ENCODE measurements around the gene RASGEF1B. TPM values are rescaled to one million over a fixed set of nuclear protein-coding genes. Genes with fewer than 3 reads are reported as not detected.

The RASGEF1B gene
- polyA plus RNA-seq (ENCODE audit: insufficient read length in 3 of 3), result 10 to 100 TPM; 11.2 to 12.8 (median 12.2) TPM

DNA sequence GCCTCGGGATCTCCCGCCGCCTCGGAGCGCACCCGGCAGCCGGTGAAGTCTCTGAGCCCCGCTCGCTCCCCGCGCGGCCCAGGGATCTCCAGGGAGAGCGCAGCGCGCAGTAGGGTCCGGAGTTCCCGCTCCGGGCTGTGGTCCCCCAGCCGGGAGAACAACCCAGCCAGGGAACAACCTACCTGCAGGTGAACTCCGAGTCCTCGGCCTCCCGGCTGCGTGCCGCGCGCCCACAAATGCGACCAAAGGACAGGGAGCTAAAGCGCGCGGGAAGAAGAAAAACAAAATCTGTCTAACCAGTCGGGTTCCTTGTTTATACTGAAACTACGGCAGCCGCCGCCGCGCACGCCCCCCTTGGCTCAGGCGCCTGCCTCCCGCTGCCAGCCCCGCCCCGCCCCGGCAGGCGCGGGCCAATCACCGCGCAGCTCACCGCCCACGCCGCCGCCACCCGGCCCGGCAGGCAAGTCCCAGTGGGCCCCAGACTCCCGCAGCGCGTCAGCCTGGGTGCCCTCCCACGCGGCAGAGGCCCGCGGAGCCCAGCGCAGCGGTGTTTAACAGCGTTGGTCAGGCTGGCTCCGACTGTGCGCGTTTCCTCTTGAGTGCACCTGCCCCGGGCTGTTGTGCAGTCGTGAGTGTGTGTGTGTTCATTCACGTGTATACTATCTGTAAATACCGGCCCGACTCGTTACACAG lies at the start of gene RASGEF1B:
TSS of gene RASGEF1B (minus strand) at position 320 of the 693 bp plus-strand sequence. CDS start 12,399 bp downstream, outside the sequence.
- peak; percentile 23 to 61 (median 56) for DNase-seq (ENCODE audit: low read depth in 3 of 3, low spot score in 2 of 3)

DNA sequence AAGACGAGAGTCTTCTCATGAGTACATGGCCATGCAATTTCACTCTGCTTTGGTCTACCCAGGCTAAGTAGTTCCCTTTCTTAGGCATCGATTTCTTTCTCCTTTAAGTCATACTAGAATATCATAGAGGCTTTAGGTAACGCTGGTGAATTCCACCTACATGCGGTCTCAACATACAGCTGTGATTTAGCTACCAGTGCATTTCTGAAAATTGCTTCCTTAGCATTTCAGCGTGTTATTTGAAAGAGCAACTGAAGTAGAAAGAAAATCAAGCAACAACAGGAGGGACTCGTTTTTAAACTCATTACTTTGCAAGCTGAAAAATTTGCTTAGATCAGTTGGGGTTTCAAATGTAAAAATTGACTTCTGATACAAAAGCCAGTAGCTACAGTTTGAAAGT lies 48.1 kb upstream of the RASGEF1B start:
- no peak for DNase-seq (ENCODE audit: low read depth in 3 of 3, low spot score in 2 of 3)

DNA sequence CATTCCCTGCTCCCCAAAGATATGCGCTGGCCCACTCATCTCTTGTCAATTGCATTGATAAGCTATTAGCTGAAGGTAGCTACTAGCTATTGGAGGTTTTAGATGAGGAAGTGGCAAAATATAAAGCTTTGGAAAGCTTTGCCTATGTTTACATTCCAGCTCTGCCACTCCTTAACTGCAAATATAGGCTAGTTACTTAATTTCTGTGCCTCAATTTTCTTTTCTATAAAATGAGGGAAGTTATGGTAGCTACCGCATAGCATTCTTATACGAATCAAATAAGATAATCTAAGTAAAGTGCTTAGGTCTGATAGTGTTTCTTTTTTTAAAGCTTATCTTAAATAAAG lies 47.7 kb upstream of the RASGEF1B start:
- DNase-seq (ENCODE audit: low read depth in 3 of 3, low spot score in 2 of 3), result no peak

DNA sequence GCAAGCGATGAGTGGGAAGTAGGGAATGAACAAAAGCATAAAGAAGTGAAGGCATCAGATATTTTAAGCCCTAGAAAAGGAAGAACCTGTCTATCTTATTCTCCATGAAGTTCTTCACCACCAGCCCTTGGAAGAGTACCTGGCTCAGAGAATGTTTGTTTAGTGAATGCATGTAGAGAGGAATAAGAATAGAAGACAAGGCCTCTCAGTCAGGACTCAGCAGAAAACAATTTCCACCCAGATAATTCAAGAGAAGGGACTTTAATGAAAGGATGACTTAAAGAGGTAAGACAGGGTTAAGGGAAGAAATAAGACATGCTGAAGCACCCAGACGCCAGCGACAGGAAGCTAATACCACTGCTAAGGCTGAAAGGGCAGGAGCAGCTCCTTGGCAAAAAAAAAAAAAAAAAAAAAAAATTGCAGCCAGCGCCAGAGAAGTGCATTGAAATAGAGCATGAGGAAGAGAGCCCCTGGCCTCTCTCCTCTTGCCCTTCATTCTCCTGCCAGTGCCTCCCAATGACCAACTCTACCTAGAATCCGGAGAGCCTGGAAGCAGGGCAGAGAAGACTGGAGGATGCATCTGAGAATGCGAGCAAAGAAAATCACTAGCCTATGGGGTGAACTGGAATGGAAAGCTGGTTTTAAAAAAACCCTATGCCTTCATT lies 47.2 kb upstream of the RASGEF1B start:
- no peak for DNase-seq (ENCODE audit: low read depth in 3 of 3, low spot score in 2 of 3)

DNA sequence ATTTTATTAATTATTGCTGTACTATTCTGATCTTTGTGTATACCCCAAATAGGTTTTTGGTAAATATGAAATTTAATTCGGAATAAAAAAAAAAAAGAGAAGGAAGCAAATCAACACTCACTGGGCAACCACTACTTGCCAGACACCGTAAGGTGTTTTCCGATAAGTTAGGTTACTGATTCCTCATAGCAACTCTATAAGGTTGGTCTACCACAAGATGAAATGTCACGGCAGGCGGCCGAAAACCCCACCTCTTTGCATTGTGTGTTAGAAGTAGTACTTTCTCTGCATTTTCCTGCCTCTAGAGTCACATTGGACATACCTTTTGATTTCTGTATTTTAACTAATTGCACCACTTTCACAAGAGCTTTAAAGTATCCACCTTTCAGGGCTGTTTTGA lies 44.5 kb upstream of the RASGEF1B start:
- no peak for DNase-seq (ENCODE audit: low read depth in 3 of 3, low spot score in 2 of 3)

DNA sequence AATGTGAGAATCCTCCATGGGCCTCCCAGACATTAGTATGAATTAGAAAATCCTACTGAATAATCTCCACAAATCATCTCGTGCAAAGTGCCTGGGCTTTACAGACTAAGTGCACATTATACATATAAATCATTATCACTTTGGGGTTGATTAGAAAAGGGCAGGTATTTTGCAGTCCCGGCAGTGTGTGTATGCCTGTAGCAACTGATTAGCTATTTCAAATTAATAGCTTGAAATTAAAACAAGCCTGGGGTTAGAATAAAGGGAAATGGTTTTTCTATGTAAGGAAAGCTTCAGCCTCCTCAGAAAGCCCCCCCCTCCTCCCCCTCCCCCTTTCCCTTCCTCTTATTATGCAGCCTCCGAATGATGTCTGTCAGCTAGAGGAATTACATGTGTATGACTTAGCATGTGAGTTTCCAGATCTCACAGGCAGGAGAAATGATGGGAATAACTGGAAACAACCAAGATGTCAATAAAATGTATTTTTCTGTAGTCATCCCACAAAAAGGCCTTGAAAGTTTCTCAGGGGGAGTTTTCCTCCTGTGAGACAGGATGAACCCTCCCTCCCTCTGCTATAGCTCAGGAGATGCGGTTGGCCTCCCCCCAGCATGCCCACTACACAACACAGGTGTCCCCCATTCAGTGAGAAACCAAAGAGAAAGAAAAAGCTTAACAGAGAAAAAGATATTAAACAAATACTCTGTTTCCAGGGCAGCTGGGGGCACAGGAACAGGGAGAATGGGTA lies 41.2 kb upstream of the RASGEF1B start:
- DNase-seq (ENCODE audit: low read depth in 3 of 3, low spot score in 2 of 3), result no peak

DNA sequence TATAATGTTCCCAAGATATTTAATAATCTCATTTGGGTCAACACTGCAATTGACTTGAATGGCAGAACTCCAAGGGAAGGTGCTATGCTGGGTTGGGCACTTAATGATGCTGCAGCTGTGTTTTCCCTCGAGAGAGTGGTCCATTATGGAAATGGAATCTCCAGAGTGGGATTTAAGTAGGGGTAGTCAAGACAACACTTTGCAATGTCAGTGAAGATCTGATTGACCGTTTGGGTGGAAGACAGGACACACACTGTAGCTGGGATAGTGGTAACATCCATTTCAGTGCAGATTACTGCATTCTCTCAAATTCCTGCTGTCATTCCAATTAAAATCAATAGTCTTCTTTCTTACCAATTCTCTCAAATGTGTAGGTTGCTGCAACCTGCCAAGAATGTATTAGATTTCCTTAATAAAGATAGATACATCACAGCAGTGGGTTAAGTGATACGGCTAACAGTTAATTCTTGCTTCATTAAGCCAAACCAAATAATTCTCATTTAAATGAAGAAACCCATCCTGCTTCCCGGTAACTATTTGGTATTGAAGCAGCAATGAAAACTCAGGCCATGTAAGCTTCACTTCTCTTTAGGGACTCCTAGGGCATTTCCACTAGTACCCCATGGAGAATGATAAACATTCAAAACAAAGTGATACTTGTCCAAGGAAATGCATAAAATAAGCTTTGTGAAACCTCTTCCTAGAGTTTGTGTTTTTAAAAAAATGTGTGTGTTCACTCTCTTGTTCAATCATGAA lies 40.5 kb upstream of the RASGEF1B start:
- no peak for DNase-seq (ENCODE audit: low read depth in 3 of 3, low spot score in 2 of 3)

DNA sequence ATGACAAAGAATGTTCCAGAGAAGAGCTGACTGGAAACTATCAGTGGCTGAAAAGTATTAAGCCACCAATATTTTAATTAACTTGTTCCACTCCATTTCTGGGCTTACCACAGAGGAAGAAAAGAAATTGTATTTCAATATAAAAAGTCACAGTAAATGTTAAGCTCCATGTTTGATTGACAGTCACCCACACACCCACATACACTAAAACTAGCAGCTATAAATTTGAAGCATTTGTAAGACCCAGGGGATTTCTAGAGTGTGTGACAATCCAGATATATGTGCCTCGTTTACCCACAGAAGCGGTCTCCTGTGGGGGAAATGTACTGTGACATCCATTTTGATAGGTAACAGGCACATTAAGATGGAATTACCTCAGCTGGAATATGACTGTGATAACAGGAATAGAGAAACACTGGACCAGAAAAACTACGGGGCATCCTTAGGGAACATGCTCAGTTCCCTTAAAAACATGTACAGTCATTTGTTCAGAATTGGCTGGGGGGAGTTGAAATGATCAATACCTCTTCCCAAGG lies 39.0 kb upstream of the RASGEF1B start:
- no peak for DNase-seq (ENCODE audit: low read depth in 3 of 3, low spot score in 2 of 3)

DNA sequence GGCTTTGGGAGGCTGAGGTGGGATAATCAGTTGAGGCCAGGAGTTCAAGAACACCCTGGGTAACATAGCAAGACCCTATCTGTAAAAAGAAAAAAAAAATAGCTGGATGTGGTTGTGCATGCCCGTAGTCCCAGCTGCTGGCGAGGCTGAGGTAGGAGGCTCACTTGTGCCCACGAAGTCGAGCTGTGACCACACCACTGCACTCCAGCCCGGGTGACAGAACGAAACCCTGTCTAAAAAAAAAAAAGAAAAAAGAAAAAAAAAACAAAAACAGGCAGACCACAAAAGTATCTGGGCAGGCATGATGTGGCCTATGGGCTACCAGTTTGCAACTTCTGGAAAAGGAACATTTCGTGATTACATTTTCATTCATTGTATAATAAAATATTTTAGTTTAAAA lies 38.1 kb upstream of the RASGEF1B start:
- DNase-seq (ENCODE audit: low read depth in 3 of 3, low spot score in 2 of 3), result no peak

DNA sequence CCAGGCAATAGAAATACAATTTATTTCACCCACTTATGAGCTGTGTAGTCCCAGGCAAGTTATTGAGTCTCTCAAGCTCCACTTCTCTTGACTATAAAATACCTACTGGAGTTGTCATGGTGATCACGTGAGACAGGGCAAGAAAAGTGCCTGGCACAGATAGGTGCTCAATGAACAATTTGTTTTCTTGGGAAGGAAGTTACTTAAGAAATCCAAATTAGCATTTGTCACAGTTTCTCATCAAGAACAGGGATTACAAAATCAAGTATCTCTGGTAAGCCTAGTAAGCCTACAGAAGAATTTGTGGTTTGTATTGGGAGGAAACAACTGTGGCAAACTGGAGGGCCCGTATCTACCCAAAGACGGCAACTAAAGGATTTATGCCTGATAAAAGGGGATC lies 37.5 kb upstream of the RASGEF1B start:
- DNase-seq (ENCODE audit: low read depth in 3 of 3, low spot score in 2 of 3), result no peak

DNA sequence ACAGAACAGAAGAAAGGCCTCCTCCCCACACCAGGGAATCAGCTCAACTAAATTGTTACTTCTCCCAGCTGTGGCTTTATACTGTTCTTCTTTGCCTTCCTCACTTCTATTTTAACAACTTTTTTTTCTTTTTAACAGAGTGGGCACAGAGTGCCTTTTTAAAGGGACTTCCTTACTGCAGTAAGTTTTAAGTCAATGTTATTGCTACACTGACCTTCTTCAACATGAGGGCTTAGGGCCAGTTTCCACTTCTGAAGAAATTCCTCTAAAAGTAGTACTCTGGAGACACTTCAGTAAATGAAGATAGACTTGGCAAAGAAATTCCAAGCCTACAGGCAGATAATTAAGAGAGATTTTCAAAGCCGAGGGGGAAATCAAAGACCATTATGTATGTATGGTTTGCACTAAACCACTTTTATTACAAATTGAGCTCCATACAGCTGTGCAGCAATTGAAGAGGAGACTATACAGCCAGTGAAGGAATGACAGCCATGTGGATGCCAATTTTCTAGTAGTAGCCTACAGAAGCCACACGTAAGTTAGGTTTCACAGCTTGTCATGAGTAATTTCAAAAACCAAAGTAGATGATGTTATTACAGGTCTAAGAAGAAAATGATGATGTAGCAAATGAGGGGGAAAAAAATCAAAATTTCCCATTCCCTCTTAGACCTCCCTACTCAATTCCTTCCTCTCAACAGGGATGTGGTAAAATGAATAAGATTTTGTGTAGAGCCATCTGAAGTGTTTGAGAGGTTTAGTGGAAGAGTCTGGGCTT lies 36.9 kb upstream of the RASGEF1B start:
- no peak for DNase-seq (ENCODE audit: low read depth in 3 of 3, low spot score in 2 of 3)

DNA sequence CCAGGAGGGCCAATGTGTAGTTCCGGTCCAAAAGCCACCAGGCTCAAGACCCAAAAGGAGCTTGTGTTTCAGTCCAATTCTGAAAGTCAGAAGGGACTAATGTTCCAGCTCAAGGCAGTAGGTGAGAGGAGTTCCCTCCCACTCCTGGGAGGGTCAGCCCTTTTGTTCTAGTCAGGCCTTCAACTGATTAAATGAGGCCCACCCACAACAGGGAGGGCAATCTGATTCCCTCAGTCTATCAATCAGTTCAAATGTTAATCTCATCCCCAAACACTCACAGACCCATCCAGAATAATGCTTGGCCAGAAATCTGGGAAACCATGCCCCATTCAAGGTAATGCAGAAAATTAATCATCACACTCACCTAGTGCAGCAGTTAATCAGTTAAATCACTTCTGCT lies 35.8 kb upstream of the RASGEF1B start:
- DNase-seq (ENCODE audit: low read depth in 3 of 3, low spot score in 2 of 3), result no peak

DNA sequence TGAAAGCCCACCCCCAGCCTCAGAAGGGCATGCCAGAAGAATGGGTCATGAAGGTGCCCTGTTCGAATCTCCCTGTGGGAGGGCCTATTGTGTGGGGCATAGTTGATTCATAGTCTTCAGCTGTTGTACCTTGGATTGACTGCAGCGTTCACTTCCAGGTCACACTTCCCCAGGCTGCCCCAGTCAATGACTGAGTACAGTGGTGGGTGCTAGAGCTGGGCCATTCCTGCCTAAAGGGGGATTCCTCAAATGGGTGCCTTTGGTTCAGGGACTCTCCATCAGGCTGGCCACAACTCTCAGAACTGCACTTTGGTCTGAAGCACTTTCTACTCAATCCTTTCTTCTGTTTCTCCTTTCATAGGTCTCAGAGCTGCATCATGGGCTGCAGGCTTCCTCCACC lies 35.0 kb upstream of the RASGEF1B start:
- DNase-seq (ENCODE audit: low read depth in 3 of 3, low spot score in 2 of 3), result no peak

DNA sequence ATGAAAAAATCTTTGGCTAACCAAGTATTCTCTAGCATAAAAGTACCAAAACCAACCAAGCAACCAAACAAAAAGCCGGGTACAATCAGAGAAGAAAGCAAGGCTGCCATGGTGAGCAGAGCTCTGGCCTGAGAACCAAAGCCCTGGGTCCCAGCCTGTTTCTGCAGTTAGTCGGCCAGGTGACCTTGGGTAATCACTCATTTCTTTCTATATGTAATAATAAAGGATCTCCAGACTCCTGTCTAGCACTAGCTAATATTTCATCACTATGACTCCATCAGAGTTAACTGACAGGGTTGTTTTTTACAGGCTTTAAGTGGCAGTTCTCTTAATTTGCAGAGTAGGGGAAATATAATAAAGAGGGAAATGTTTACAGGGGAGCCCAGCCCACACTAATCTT lies 34.0 kb upstream of the RASGEF1B start:
- DNase-seq (ENCODE audit: low read depth in 3 of 3, low spot score in 2 of 3), result no peak

DNA sequence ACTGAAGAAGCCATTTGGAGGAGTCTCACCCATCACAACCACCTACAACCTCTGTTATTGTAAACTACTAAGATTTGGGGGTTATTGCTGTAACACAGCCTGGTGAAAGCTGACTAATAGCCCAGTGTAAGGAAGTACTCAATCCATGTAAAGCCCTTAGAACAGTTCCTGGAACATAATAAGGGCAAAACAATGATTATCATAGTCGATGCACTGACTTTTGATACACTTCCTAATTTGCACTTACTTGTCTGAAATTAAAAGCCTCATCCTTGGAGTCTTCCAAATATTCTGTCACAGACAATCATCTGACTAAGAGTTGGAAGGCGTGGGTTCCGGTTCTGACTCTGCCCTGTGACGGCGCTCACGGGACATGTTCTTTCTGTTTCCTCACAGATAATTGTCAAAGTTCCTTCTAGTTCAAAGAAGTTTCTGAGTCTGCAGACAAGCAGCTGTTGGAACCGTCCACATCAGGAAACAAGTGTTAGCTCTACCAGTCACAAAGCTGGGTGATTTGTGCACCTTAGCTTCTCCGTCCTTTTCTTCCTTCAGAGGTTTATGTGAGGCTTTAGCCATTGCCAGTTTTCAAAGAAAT lies 33.4 kb upstream of the RASGEF1B start:
- DNase-seq (ENCODE audit: low read depth in 3 of 3, low spot score in 2 of 3), result no peak

DNA sequence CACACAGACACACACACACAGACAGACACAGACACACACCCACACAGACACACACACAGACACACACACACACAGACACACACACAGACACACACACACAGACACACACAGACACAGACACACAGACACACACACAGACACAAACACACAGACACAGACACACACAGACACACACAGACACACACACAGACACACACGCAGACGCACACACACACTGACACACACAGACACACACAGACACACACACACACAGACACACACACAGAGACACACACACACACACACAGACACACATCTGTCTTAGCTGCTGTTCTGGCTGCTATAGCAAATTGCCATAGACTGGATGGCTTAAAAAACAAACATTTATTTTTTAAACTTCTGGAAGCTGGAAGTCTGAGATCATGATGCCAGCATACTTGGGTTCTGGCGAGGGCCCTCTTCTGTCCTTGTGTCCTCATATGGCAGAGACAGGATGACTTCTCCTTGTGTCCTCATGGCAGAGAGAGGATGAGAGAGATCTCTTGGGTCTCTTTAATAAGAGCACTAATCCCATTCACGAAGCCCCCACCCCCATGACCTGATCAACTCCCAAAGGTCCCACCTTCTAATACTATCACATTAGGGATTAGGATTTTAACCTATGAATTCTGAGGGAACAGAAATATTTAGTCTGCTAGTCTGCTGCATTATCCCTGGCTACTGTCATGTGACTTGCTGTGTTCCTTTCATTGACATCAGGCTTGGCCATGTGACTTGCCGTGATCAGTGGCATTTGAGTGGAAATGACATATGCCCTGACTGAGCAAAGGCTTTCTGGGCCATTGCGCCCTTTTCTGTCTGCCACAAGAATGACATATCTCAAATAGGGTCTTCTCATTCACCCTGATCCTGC lies 32.7 kb upstream of the RASGEF1B start:
- no peak for DNase-seq (ENCODE audit: low read depth in 3 of 3, low spot score in 2 of 3)

DNA sequence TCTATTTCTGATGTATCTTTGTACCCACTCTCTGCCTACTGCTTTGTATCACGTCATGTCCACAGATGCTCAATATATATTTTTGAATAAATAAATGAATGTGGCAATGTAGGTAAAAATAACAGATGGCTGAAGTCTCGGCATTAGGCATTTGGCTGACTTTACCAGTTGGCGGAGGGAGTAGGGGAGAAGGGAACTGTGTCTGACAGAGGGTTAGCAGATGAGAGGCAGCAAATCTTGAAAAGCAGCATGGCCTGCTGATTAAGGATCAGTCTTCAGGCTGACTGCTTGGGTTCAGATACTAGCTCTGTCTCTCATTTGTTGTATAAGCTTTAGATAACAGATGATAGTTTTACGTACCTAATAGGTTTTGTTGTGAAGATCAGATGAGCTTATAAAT lies 31.9 kb upstream of the RASGEF1B start:
- no peak for DNase-seq (ENCODE audit: low read depth in 3 of 3, low spot score in 2 of 3)

DNA sequence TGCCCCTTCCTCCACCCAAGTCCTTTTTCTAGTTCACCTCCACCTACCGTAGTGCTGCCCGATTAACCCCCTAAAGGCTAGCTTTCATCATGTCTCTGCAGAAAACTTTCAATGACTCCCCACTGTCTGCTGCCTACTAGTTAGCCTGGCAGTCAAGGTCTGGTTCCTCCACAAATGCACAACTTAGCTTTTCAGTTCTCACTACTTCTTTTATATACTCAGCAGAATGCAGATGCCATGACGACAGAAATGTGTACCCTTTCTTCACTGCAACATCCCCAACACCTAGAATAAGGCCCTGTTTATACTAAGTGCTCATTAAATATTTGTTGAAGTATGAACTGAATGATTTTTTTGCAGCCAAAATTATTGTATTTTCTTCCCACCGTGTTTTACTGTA lies 30.9 kb upstream of the RASGEF1B start:
- DNase-seq (ENCODE audit: low read depth in 3 of 3, low spot score in 2 of 3), result no peak

DNA sequence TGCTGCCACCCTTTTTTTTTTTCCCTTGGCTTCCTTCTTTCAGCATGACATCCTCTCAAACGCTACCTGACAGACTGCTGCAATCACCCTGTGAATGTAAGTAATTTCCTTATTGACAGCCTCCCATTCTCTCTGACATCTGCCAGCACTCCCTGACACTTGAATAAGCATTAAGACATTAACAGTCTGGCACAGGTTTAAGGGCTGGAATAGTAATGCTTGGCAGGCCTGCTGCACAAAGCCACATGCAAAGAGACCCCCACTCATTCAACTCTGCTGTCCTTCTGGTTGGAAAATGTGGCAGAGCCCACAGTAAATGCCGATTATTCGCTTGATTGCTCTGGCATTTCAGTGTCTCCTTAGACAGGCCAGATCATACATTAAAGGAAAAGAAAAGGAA lies 28.1 kb upstream of the RASGEF1B start:
- DNase-seq (ENCODE audit: low read depth in 3 of 3, low spot score in 2 of 3), result peak in 1 of 3 donors; percentile 21

Data from right renal cortex interstitium (tissue), 3 donors.